Measurements from ENCODE around the gene ACP7.

DNA sequence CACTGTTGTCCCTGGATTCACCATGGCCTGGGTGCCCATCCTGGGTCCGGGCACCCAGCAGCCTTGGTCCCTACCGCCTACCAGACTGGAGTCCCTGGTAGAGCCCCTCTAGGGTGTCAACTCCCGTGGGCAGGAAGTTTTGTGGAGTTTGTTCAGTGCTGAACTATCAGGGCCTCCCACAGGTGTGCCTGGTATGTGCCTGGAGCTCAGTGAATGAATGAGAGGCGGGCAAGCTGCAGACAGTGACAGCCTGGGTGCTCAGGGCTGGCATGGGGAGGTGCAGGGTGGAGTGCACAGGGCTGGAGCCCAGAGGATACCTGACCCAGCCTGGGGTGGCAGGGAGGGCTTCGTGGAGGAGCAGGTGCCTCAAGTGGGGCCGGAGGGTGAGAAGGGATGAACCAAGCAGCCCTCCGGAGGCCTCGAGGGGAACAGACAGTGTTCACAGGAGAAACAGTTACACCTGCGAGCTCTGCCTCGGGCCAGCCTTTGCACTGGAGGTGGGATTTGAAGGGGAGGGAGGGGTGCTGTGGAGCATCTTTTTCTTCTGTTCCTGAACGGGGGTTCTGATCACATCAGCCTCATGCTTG, 71.0 kb downstream of the ACP7 start:
- TF ChIP-seq, protein P1, sequence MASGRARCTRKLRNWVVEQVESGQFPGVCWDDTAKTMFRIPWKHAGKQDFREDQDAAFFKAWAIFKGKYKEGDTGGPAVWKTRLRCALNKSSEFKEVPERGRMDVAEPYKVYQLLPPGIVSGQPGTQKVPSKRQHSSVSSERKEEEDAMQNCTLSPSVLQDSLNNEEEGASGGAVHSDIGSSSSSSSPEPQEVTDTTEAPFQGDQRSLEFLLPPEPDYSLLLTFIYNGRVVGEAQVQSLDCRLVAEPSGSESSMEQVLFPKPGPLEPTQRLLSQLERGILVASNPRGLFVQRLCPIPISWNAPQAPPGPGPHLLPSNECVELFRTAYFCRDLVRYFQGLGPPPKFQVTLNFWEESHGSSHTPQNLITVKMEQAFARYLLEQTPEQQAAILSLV (tag; IDR thresholded peaks at IDR 0.05), result no peak
- no peak for TF ChIP-seq EZH2 (IDR thresholded peaks at IDR 0.05; ENCODE audit: borderline replicate concordance, low read depth, low read length)
- TF ChIP-seq ZNF274 (IDR thresholded peaks at IDR 0.05; ENCODE audit: borderline replicate concordance, low read depth, low read length), result no peak
- TF ChIP-seq TSC22D4 (tag; IDR thresholded peaks at IDR 0.05), result no peak
- TF ChIP-seq, protein P2, sequence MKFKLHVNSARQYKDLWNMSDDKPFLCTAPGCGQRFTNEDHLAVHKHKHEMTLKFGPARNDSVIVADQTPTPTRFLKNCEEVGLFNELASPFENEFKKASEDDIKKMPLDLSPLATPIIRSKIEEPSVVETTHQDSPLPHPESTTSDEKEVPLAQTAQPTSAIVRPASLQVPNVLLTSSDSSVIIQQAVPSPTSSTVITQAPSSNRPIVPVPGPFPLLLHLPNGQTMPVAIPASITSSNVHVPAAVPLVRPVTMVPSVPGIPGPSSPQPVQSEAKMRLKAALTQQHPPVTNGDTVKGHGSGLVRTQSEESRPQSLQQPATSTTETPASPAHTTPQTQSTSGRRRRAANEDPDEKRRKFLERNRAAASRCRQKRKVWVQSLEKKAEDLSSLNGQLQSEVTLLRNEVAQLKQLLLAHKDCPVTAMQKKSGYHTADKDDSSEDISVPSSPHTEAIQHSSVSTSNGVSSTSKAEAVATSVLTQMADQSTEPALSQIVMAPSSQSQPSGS (CRISPR knock-in tag; IDR thresholded peaks at IDR 0.05), result no peak
- TF ChIP-seq BCL6 (CRISPR knock-in tag; IDR thresholded peaks at IDR 0.05), result no peak
- no peak for TF ChIP-seq NONO (IDR thresholded peaks at IDR 0.05; ENCODE audit: low read depth in 2 of 2, low read length in 1 of 2)
- TF ChIP-seq NFYB (IDR thresholded peaks at IDR 0.05; ENCODE audit: extremely low read depth, insufficient read length), result no peak
- TF ChIP-seq CAMTA2 (CRISPR knock-in tag; conservative IDR thresholded peaks at IDR 0.05), result no peak
- TF ChIP-seq, protein P3, sequence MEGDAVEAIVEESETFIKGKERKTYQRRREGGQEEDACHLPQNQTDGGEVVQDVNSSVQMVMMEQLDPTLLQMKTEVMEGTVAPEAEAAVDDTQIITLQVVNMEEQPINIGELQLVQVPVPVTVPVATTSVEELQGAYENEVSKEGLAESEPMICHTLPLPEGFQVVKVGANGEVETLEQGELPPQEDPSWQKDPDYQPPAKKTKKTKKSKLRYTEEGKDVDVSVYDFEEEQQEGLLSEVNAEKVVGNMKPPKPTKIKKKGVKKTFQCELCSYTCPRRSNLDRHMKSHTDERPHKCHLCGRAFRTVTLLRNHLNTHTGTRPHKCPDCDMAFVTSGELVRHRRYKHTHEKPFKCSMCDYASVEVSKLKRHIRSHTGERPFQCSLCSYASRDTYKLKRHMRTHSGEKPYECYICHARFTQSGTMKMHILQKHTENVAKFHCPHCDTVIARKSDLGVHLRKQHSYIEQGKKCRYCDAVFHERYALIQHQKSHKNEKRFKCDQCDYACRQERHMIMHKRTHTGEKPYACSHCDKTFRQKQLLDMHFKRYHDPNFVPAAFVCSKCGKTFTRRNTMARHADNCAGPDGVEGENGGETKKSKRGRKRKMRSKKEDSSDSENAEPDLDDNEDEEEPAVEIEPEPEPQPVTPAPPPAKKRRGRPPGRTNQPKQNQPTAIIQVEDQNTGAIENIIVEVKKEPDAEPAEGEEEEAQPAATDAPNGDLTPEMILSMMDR (IDR thresholded peaks at IDR 0.05 in 2 of 3, conservative IDR thresholded peaks at IDR 0.05 in 1 of 3; ENCODE audit: insufficient read depth in 2 of 3, low read depth in 1 of 3, low read length in 3 of 3), result no peak
- TF ChIP-seq MYC (IDR thresholded peaks at IDR 0.05; ENCODE audit: low read depth, low read length), result no peak
- no peak for TF ChIP-seq MYC (CRISPR knock-in tag; IDR thresholded peaks at IDR 0.05; ENCODE audit: borderline replicate concordance, low read depth)
- TF ChIP-seq, protein P4, sequence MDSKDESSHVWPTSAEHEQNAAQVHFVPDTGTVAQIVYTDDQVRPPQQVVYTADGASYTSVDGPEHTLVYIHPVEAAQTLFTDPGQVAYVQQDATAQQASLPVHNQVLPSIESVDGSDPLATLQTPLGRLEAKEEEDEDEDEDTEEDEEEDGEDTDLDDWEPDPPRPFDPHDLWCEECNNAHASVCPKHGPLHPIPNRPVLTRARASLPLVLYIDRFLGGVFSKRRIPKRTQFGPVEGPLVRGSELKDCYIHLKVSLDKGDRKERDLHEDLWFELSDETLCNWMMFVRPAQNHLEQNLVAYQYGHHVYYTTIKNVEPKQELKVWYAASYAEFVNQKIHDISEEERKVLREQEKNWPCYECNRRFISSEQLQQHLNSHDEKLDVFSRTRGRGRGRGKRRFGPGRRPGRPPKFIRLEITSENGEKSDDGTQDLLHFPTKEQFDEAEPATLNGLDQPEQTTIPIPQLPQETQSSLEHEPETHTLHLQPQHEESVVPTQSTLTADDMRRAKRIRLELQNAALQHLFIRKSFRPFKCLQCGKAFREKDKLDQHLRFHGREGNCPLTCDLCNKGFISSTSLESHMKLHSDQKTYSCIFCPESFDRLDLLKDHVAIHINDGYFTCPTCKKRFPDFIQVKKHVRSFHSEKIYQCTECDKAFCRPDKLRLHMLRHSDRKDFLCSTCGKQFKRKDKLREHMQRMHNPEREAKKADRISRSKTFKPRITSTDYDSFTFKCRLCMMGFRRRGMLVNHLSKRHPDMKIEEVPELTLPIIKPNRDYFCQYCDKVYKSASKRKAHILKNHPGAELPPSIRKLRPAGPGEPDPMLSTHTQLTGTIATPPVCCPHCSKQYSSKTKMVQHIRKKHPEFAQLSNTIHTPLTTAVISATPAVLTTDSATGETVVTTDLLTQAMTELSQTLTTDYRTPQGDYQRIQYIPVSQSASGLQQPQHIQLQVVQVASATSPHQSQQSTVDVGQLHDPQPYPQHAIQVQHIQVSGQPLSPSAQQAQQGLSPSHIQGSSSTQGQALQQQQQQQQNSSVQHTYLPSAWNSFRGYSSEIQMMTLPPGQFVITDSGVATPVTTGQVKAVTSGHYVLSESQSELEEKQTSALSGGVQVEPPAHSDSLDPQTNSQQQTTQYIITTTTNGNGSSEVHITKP (IDR thresholded peaks at IDR 0.05; ENCODE audit: partially characterized antibody), result no peak
- TF ChIP-seq RAD21 (CRISPR knock-in tag; conservative IDR thresholded peaks at IDR 0.05 in 1 of 2, IDR thresholded peaks at IDR 0.05 in 1 of 2), result no peak
- TF ChIP-seq GTF2A2 (tag; IDR thresholded peaks at IDR 0.05), result no peak

All from K562 (cell line).